ENCODE data around the gene TRIM38.
A peak's percentile ranks its signal among the peaks of the same experiment; 100 is the strongest.
"Not testable (repeated sequence)": the region's sequence is repeated elsewhere in the genome, so short reads cannot be mapped to it uniquely, and the experiment has no call there.

The TRIM38 gene

GRCh38 chr6:25929785-25930184, 32.8 kb upstream of the TRIM38 start:
- ATAC-seq (replicated peaks); DNase-seq: not testable (repeated sequence)

GRCh38 chr6:25930532-25931410, 31.8 kb upstream of the TRIM38 start, which contains the start of gene SLC17A2:
Gene SLC17A2 (minus strand): TSS chr6:25930691. CDS start chr6:25925796, 4,895 bp downstream.
- ATAC-seq (replicated peaks) = no peak

More at GRCh38 chr6:25929785-25930184, 32.8 kb upstream of the TRIM38 start:
- H3K4me3 Mint-ChIP-seq; H3K36me3 Mint-ChIP-seq (ENCODE audit: insufficient read depth); H3K9me3 Mint-ChIP-seq; H3K4me1 Mint-ChIP-seq (ENCODE audit: low read depth in 2 of 2); H3K27ac Mint-ChIP-seq: not testable (repeated sequence)
- H3K27me3 Mint-ChIP-seq = peaks cover 17 to 26% of the 10 kb centered on the region in 2 donors

GRCh38 chr6:25931411-25931709, 31.2 kb upstream of the TRIM38 start:
- DNase-seq = no peak

More at GRCh38 chr6:25930532-25931410, 31.8 kb upstream of the TRIM38 start, which contains the start of gene SLC17A2:
- no peaks in the 10 kb centered on the region for H3K9me3 Mint-ChIP-seq
- no peak within 1 kb of the TSS for H3K27ac Mint-ChIP-seq
- DNase-seq = no peak
- no peak within 1 kb of the TSS for H3K4me3 Mint-ChIP-seq
- H3K36me3 Mint-ChIP-seq (ENCODE audit: insufficient read depth) = no peaks in the 10 kb centered on the region
- peaks cover 17 to 31% of the 10 kb centered on the region in 2 donors for H3K27me3 Mint-ChIP-seq
- H3K4me1 Mint-ChIP-seq (ENCODE audit: low read depth in 2 of 2) = no peaks in the 10 kb centered on the region

GRCh38 chr6:25934156-25934555, 28.4 kb upstream of the TRIM38 start:
- Mint-ChIP-seq H3K36me3 (ENCODE audit: insufficient read depth) (no peaks in the 10 kb centered on the region), H3K4me3 (no peak overlapping the region), H3K9me3 (no peaks in the 10 kb centered on the region), H3K27ac (no peak overlapping the region), H3K27me3 (peaks cover 41 to 50% of the 10 kb centered on the region in 2 donors), H3K4me1 (ENCODE audit: low read depth in 2 of 2) (no peaks in the 10 kb centered on the region)
- DNase-seq = no peak
- no peak for ATAC-seq (replicated peaks)

More at GRCh38 chr6:25931411-25931709, 31.2 kb upstream of the TRIM38 start:
- Mint-ChIP-seq H3K4me3 (no peak overlapping the region), H3K36me3 (ENCODE audit: insufficient read depth) (no peaks in the 10 kb centered on the region), H3K27ac (no peak overlapping the region), H3K9me3 (no peaks in the 10 kb centered on the region), H3K27me3 (peaks cover 20 to 34% of the 10 kb centered on the region in 2 donors), H3K4me1 (ENCODE audit: low read depth in 2 of 2) (no peaks in the 10 kb centered on the region)
- ATAC-seq (replicated peaks) = no peak

- peaks cover 41 to 50% of the 10 kb centered on the region in 2 donors for H3K27me3 Mint-ChIP-seq
- no peaks in the 10 kb centered on the region for H3K4me1 Mint-ChIP-seq (ENCODE audit: low read depth in 2 of 2)
- no peak for DNase-seq
- H3K9me3 Mint-ChIP-seq = no peaks in the 10 kb centered on the region
- no peaks in the 10 kb centered on the region for H3K36me3 Mint-ChIP-seq (ENCODE audit: insufficient read depth)
- no peak overlapping the region for H3K4me3 Mint-ChIP-seq
- H3K27ac Mint-ChIP-seq = no peak overlapping the region
- ATAC-seq (replicated peaks) = no peak
Measured at GRCh38 chr6:25934735-25935313, 27.8 kb upstream of the TRIM38 start.

GRCh38 chr6:25935953-25936352, 26.6 kb upstream of the TRIM38 start:
- peaks cover 41 to 49% of the 10 kb centered on the region in 2 donors for H3K27me3 Mint-ChIP-seq
- no peak for ATAC-seq (replicated peaks)
- no peak overlapping the region for H3K4me3 Mint-ChIP-seq
- H3K9me3 Mint-ChIP-seq = no peaks in the 10 kb centered on the region
- no peaks in the 10 kb centered on the region for H3K4me1 Mint-ChIP-seq (ENCODE audit: low read depth in 2 of 2)
- H3K27ac Mint-ChIP-seq = no peak overlapping the region
- no peaks in the 10 kb centered on the region for H3K36me3 Mint-ChIP-seq (ENCODE audit: insufficient read depth)
- DNase-seq = no peak

GRCh38 chr6:25939593-25939992, 23.0 kb upstream of the TRIM38 start:
- peaks cover 29 to 30% of the 10 kb centered on the region in 2 donors for H3K27me3 Mint-ChIP-seq
- ATAC-seq (replicated peaks) = no peak
- H3K4me1 Mint-ChIP-seq (ENCODE audit: low read depth in 2 of 2) = no peaks in the 10 kb centered on the region
- no peak overlapping the region for H3K27ac Mint-ChIP-seq
- H3K36me3 Mint-ChIP-seq (ENCODE audit: insufficient read depth) = no peaks in the 10 kb centered on the region
- no peak for DNase-seq
- H3K9me3 Mint-ChIP-seq = no peaks in the 10 kb centered on the region
- no peak overlapping the region for H3K4me3 Mint-ChIP-seq

GRCh38 chr6:25942561-25943147, 19.9 kb upstream of the TRIM38 start:
- Mint-ChIP-seq H3K36me3 (ENCODE audit: insufficient read depth) (no peaks in the 10 kb centered on the region), H3K4me3 (no peak overlapping the region), H3K9me3 (no peaks in the 10 kb centered on the region), H3K27ac (no peak overlapping the region), H3K27me3 (peaks cover 12 to 30% of the 10 kb centered on the region in 2 donors), H3K4me1 (ENCODE audit: low read depth in 2 of 2) (peaks cover 4% of the 10 kb centered on the region in 2 donors)
- DNase-seq = no peak
- peak; percentile 59 for ATAC-seq (replicated peaks)

- H3K4me3 Mint-ChIP-seq = no peak overlapping the region
- DNase-seq (no peak), ATAC-seq (replicated peaks) (no peak)
- peaks cover 7 to 22% of the 10 kb centered on the region in 2 donors for H3K27me3 Mint-ChIP-seq
- no peak overlapping the region for H3K27ac Mint-ChIP-seq
- H3K36me3 Mint-ChIP-seq (ENCODE audit: insufficient read depth) = no peaks in the 10 kb centered on the region
- H3K4me1 Mint-ChIP-seq (ENCODE audit: low read depth in 2 of 2) = peaks cover 4% of the 10 kb centered on the region in 2 donors
- H3K9me3 Mint-ChIP-seq = no peaks in the 10 kb centered on the region
Measured at GRCh38 chr6:25943887-25944286, 18.7 kb upstream of the TRIM38 start.

GRCh38 chr6:25944688-25945574, 17.7 kb upstream of the TRIM38 start:
- Mint-ChIP-seq H3K36me3 (ENCODE audit: insufficient read depth) (no peaks in the 10 kb centered on the region), H3K27ac (no peak overlapping the region), H3K27me3 (peaks cover 6 to 19% of the 10 kb centered on the region in 2 donors), H3K4me1 (ENCODE audit: low read depth in 2 of 2) (peaks cover 4% of the 10 kb centered on the region in 2 donors), H3K4me3 (no peak overlapping the region), H3K9me3 (no peaks in the 10 kb centered on the region)
- no peak for ATAC-seq (replicated peaks)
- DNase-seq = no peak

GRCh38 chr6:25945738-25946137, 16.9 kb upstream of the TRIM38 start:
- not testable (repeated sequence) for DNase-seq; ATAC-seq (replicated peaks); H3K9me3 Mint-ChIP-seq; H3K4me1 Mint-ChIP-seq (ENCODE audit: low read depth in 2 of 2); H3K4me3 Mint-ChIP-seq; H3K36me3 Mint-ChIP-seq (ENCODE audit: insufficient read depth); H3K27ac Mint-ChIP-seq
- peaks cover 6 to 19% of the 10 kb centered on the region in 2 donors for H3K27me3 Mint-ChIP-seq

- ATAC-seq (replicated peaks) (peak; percentile 22), DNase-seq (no peak)
- no peaks in the 10 kb centered on the region for H3K36me3 Mint-ChIP-seq (ENCODE audit: insufficient read depth)
- H3K27me3 Mint-ChIP-seq = peaks cover 6 to 19% of the 10 kb centered on the region in 2 donors
- peak overlapping the region in 1 of 2 donors; percentile 2 for H3K27ac Mint-ChIP-seq
- H3K4me1 Mint-ChIP-seq (ENCODE audit: low read depth in 2 of 2) = peaks cover 4% of the 10 kb centered on the region in 2 donors
- no peak overlapping the region for H3K4me3 Mint-ChIP-seq
- H3K9me3 Mint-ChIP-seq = no peaks in the 10 kb centered on the region
Measured at GRCh38 chr6:25946631-25947030, 16.0 kb upstream of the TRIM38 start.

- not testable (repeated sequence) for ATAC-seq (replicated peaks); H3K36me3 Mint-ChIP-seq (ENCODE audit: insufficient read depth); DNase-seq; H3K4me1 Mint-ChIP-seq (ENCODE audit: low read depth in 2 of 2); H3K9me3 Mint-ChIP-seq; H3K4me3 Mint-ChIP-seq; H3K27ac Mint-ChIP-seq
- peaks cover 6 to 26% of the 10 kb centered on the region in 2 donors for H3K27me3 Mint-ChIP-seq
Measured at GRCh38 chr6:25947492-25947891, 15.1 kb upstream of the TRIM38 start.
